Karpas-422 (cell line): Measurements from ENCODE around the gene SSR4. TPM values are rescaled to one million over a fixed set of nuclear protein-coding genes. Genes with fewer than 3 reads are reported as not detected.

Experiments
- DNase-seq: peaks from one replicate; pipeline ENCODE4 v3.0.0-alpha.2; 2015
- H2AFZ ChIP-seq: fragments of 200-600 bp; sonication (generic); 2 replicates; pipeline ENCODE4 v1.6.1; 2014; ENCODE audit warnings: antibody characterized with exemption, low read length, mixed read lengths
- H3K27ac ChIP-seq: fragments of 200-600 bp; sonication (generic); 2 replicates; pipeline ENCODE4 v1.5.1; 2014; ENCODE audit warnings: mild to moderate bottlenecking, low read length, moderate library complexity
- H3K27me3 ChIP-seq: fragments of 200-600 bp; sonication (generic); 2 replicates; pipeline ENCODE4 v1.6.1; 2014; ENCODE audit warnings: low read length, mixed read lengths
- H3K36me3 ChIP-seq: fragments of 200-600 bp; sonication (generic); 2 replicates; pipeline ENCODE4 v1.6.1; 2014; ENCODE audit warnings: low read length, mixed read lengths; ENCODE audit not compliant: insufficient read depth
- H3K4me1 ChIP-seq: fragments of 200-600 bp; sonication (generic); 2 replicates; pipeline ENCODE4 v1.6.1; 2014; ENCODE audit warnings: mild to moderate bottlenecking, low read length, mixed read lengths
- H3K4me2 ChIP-seq: fragments of 200-600 bp; sonication (generic); 2 replicates; pipeline ENCODE4 v1.6.1; 2014; ENCODE audit warnings: low read length, low read depth, mild to moderate bottlenecking; ENCODE audit not compliant: poor library complexity, severe bottlenecking
- H3K4me3 ChIP-seq: fragments of 200-600 bp; sonication (generic); 2 replicates; pipeline ENCODE4 v1.5.1; 2014; ENCODE audit warnings: mild to moderate bottlenecking, antibody characterized with exemption, low read length, mixed read lengths
- H3K79me2 ChIP-seq: fragments of 200-600 bp; sonication (generic); 2 replicates; pipeline ENCODE4 v1.6.1; 2014; ENCODE audit warnings: mild to moderate bottlenecking, low read length, mixed read lengths
- H3K9ac ChIP-seq: fragments of 200-600 bp; sonication (generic); 2 replicates; pipeline ENCODE4 v1.6.0; 2014; ENCODE audit warnings: low read length
- H3K9me2 ChIP-seq: fragments of 200-600 bp; sonication (generic), shearing (Covaris generic); replicated peaks from 2 replicates; pipeline ENCODE4 v1.6.0; 2014; ENCODE audit warnings: mild to moderate bottlenecking, low read length, moderate library complexity; ENCODE audit not compliant: insufficient read depth
- H3K9me3 ChIP-seq: fragments of 300-700, 200-600 bp; sonication (generic); 2 replicates; pipeline ENCODE4 v1.6.1; 2014; ENCODE audit warnings: low read length, mixed read lengths
- H4K20me1 ChIP-seq: fragments of 200-600 bp; sonication (generic); 2 replicates; pipeline ENCODE4 v1.6.1; 2014; ENCODE audit warnings: mild to moderate bottlenecking, antibody characterized with exemption, low read length, low read depth; ENCODE audit not compliant: insufficient read depth
- total RNA-seq: library from RNA; depleted of rRNA; stranded (reverse); fragments of >200 nt; shearing (Covaris generic); gene quantifications from 2 replicates; pipeline ENCODE4 v1.2.3, GENCODE V29; 2014; ENCODE audit warnings: low replicate concordance

SSR4 gene
- total RNA-seq, 1 experiment from 2014 or later, result 310 TPM

GRCh38 chrX:153772316-153773217, 21.9 kb upstream of the SSR4 start:
- Histone ChIP-seq H3K36me3 (no peaks in the 10 kb centered on the region), H3K4me3 (no peak overlapping the region), H3K4me1 (no peaks in the 10 kb centered on the region), H3K27me3 (no peaks in the 10 kb centered on the region), H4K20me1 (no peaks in the 10 kb centered on the region), H3K27ac (no peak overlapping the region), H2AFZ (no peak overlapping the region), H3K9me2 (no peaks in the 10 kb centered on the region), H3K9ac (no peak overlapping the region), H3K79me2 (no peaks in the 10 kb centered on the region), H3K4me2 (no peak overlapping the region), H3K9me3 (no peaks in the 10 kb centered on the region)
- DNase-seq, result no peak

- no peak overlapping the region for H3K9ac ChIP-seq
- H3K4me1 ChIP-seq, result no peaks in the 10 kb centered on the region
- DNase-seq, result no peak
- H2AFZ ChIP-seq, result no peak overlapping the region
- H3K9me3 ChIP-seq, result no peaks in the 10 kb centered on the region
- H3K27me3 ChIP-seq, result no peaks in the 10 kb centered on the region
- H4K20me1 ChIP-seq, result no peaks in the 10 kb centered on the region
- no peaks in the 10 kb centered on the region for H3K9me2 ChIP-seq
- H3K4me3 ChIP-seq, result no peak overlapping the region
- H3K79me2 ChIP-seq, result no peaks in the 10 kb centered on the region
- no peak overlapping the region for H3K4me2 ChIP-seq
- no peak overlapping the region for H3K27ac ChIP-seq
- H3K36me3 ChIP-seq, result no peaks in the 10 kb centered on the region
Observed at GRCh38 chrX:153773218-153773611, 21.3 kb upstream of the SSR4 start.

- H3K4me2 ChIP-seq, result no peak overlapping the region
- no peaks in the 10 kb centered on the region for H4K20me1 ChIP-seq
- H3K4me3 ChIP-seq, result no peak overlapping the region
- no peaks in the 10 kb centered on the region for H3K27me3 ChIP-seq
- no peaks in the 10 kb centered on the region for H3K79me2 ChIP-seq
- H3K9ac ChIP-seq, result no peak overlapping the region
- no peak overlapping the region for H3K27ac ChIP-seq
- H3K4me1 ChIP-seq, result no peaks in the 10 kb centered on the region
- H2AFZ ChIP-seq, result no peak overlapping the region
- H3K36me3 ChIP-seq, result no peaks in the 10 kb centered on the region
- no peaks in the 10 kb centered on the region for H3K9me2 ChIP-seq
- DNase-seq, result no peak
- H3K9me3 ChIP-seq, result no peaks in the 10 kb centered on the region
Observed at GRCh38 chrX:153773741-153774575, 20.5 kb upstream of the SSR4 start.

GRCh38 chrX:153774576-153775292, 19.7 kb upstream of the SSR4 start:
- Histone ChIP-seq H3K4me2 (no peak overlapping the region), H2AFZ (no peak overlapping the region), H3K9ac (no peak overlapping the region), H3K27me3 (no peaks in the 10 kb centered on the region), H3K9me2 (no peaks in the 10 kb centered on the region), H3K4me1 (no peaks in the 10 kb centered on the region), H4K20me1 (no peaks in the 10 kb centered on the region), H3K4me3 (no peak overlapping the region), H3K36me3 (no peaks in the 10 kb centered on the region), H3K9me3 (no peaks in the 10 kb centered on the region), H3K27ac (no peak overlapping the region), H3K79me2 (no peaks in the 10 kb centered on the region)
- DNase-seq, result no peak

- H3K79me2 ChIP-seq, result no peaks in the 10 kb centered on the region
- H3K27me3 ChIP-seq, result no peaks in the 10 kb centered on the region
- no peaks in the 10 kb centered on the region for H3K4me1 ChIP-seq
- H2AFZ ChIP-seq, result no peak overlapping the region
- no peak overlapping the region for H3K9ac ChIP-seq
- no peaks in the 10 kb centered on the region for H4K20me1 ChIP-seq
- H3K9me3 ChIP-seq, result no peaks in the 10 kb centered on the region
- H3K27ac ChIP-seq, result no peak overlapping the region
- no peaks in the 10 kb centered on the region for H3K9me2 ChIP-seq
- no peak overlapping the region for H3K4me3 ChIP-seq
- no peak for DNase-seq
- H3K4me2 ChIP-seq, result no peak overlapping the region
- no peaks in the 10 kb centered on the region for H3K36me3 ChIP-seq
Observed at GRCh38 chrX:153775293-153776119, 19.0 kb upstream of the SSR4 start.

- H3K4me1 ChIP-seq, result no peaks in the 10 kb centered on the region
- no peaks in the 10 kb centered on the region for H4K20me1 ChIP-seq
- H2AFZ ChIP-seq, result no peak overlapping the region
- no peaks in the 10 kb centered on the region for H3K9me3 ChIP-seq
- H3K9ac ChIP-seq, result no peak overlapping the region
- no peak overlapping the region for H3K4me2 ChIP-seq
- DNase-seq, result no peak
- no peaks in the 10 kb centered on the region for H3K36me3 ChIP-seq
- no peaks in the 10 kb centered on the region for H3K9me2 ChIP-seq
- no peaks in the 10 kb centered on the region for H3K27me3 ChIP-seq
- H3K27ac ChIP-seq, result no peak overlapping the region
- no peaks in the 10 kb centered on the region for H3K79me2 ChIP-seq
- H3K4me3 ChIP-seq, result no peak overlapping the region
Observed at GRCh38 chrX:153776120-153776599, 18.3 kb upstream of the SSR4 start.

- Histone ChIP-seq H3K4me1 (no peaks in the 10 kb centered on the region), H3K9ac (no peak overlapping the region), H3K27ac (no peak overlapping the region), H3K36me3 (no peaks in the 10 kb centered on the region), H3K27me3 (no peaks in the 10 kb centered on the region), H3K9me2 (no peaks in the 10 kb centered on the region), H2AFZ (no peak overlapping the region), H4K20me1 (no peaks in the 10 kb centered on the region), H3K9me3 (no peaks in the 10 kb centered on the region), H3K79me2 (no peaks in the 10 kb centered on the region), H3K4me3 (no peak overlapping the region), H3K4me2 (no peak overlapping the region)
- DNase-seq, result peak; percentile 74
Observed at GRCh38 chrX:153776611-153777045, 17.8 kb upstream of the SSR4 start.
